ENCODE data around the gene RTEL1.
A peak's percentile ranks its signal among the peaks of the same experiment; 100 is the strongest.
"Not testable (repeated sequence)": the region's sequence is repeated elsewhere in the genome, so short reads cannot be mapped to it uniquely, and the experiment has no call there.

The RTEL1 gene

GRCh38 chr20:63730189-63730733 is 72.1 kb downstream of the RTEL1 start:
- not testable (repeated sequence) for DNase-seq

- DNase-seq, result no peak
Observed at GRCh38 chr20:63731410-63731809, 73.3 kb downstream of the RTEL1 start.

- DNase-seq, result no peak
Observed at GRCh38 chr20:63732118-63733095, 74.3 kb downstream of the RTEL1 start.

- no peak for DNase-seq
Observed at GRCh38 chr20:63733117-63733516, 75.0 kb downstream of the RTEL1 start.

GRCh38 chr20:63733579-63734081 is 75.5 kb downstream of the RTEL1 start:
- DNase-seq, result no peak

- DNase-seq, result no peak
Observed at GRCh38 chr20:63734111-63734945, 76.2 kb downstream of the RTEL1 start.

GRCh38 chr20:63734946-63735858 is 77.1 kb downstream of the RTEL1 start:
- DNase-seq, result no peak

- DNase-seq, result no peak
Observed at GRCh38 chr20:63735859-63736718, 78.0 kb downstream of the RTEL1 start, which contains the start of gene LIME1. Gene LIME1 (plus strand): TSS chr20:63736664. CDS start chr20:63737550, 886 bp downstream.

GRCh38 chr20:63736893-63737694 is 79.0 kb downstream of the RTEL1 start:
- DNase-seq, result no peak

GRCh38 chr20:63737695-63737944 is 79.5 kb downstream of the RTEL1 start:
- no peak for DNase-seq

GRCh38 chr20:63737945-63738686 is 80.0 kb downstream of the RTEL1 start:
- no peak for DNase-seq

- no peak for DNase-seq
Observed at GRCh38 chr20:63738687-63739129, 80.6 kb downstream of the RTEL1 start.

- peak; percentile 39 for DNase-seq
Observed at GRCh38 chr20:63739130-63740069, 81.3 kb downstream of the RTEL1 start, which contains the start of gene SLC2A4RG. Gene SLC2A4RG (plus strand): TSS chr20:63739776. CDS start chr20:63739913, 137 bp downstream.

- DNase-seq, result no peak
Observed at GRCh38 chr20:63740070-63740626, 82.0 kb downstream of the RTEL1 start.

- peak; percentile 84 for DNase-seq
Observed at GRCh38 chr20:63740627-63741353, 82.7 kb downstream of the RTEL1 start.

- no peak for DNase-seq
Observed at GRCh38 chr20:63741354-63741675, 83.2 kb downstream of the RTEL1 start.
